Measurements from ENCODE around the gene EMC6.

The EMC6 gene

GRCh38 chr17:3641014-3641413 is 27.6 kb upstream of the EMC6 start:
- no peak overlapping the region for H3K27ac ChIP-seq
- no peak for TF ChIP-seq CTCF (conservative IDR thresholded peaks at IDR 0.05; ENCODE audit: low read depth)
- ChIA-PET POLR2A (ENCODE audit: low non-redundant PET) (no interaction called here), CTCF (interaction anchor here (0.8 kb wide), 1 partner anchor 129 kb away, joined by 3 read pairs; no protein-coding TSS in a partner anchor)
- DNase-seq (ENCODE audit: low spot score): no peak

GRCh38 chr17:3641717-3642486 is 26.7 kb upstream of the EMC6 start:
- CTCF ChIA-PET: interaction anchor here (0.5 kb wide), 1 partner anchor 16 kb away, joined by 4 read pairs; no protein-coding TSS in a partner anchor
- no peak for TF ChIP-seq CTCF (conservative IDR thresholded peaks at IDR 0.05; ENCODE audit: low read depth)
- H3K27ac ChIP-seq: no peak overlapping the region
- POLR2A ChIA-PET (ENCODE audit: low non-redundant PET): no interaction called here
- DNase-seq (ENCODE audit: low spot score): no peak

GRCh38 chr17:3643889-3644349 is 24.7 kb upstream of the EMC6 start:
- TF ChIP-seq CTCF (conservative IDR thresholded peaks at IDR 0.05; ENCODE audit: low read depth): no peak
- ChIA-PET POLR2A (ENCODE audit: low non-redundant PET) (no interaction called here), CTCF (interaction anchor here (0.6 kb wide), 1 partner anchor 102 kb away, joined by 6 read pairs; no protein-coding TSS in a partner anchor)
- H3K27ac ChIP-seq: peak overlapping the region; percentile 9; the same call in 1 of the 2 replicates
- no peak for DNase-seq (ENCODE audit: low spot score)

GRCh38 chr17:3645310-3645709 is 23.3 kb upstream of the EMC6 start:
- DNase-seq (ENCODE audit: low spot score): no peak
- POLR2A ChIA-PET (ENCODE audit: low non-redundant PET): no interaction called here
- TF ChIP-seq CTCF (conservative IDR thresholded peaks at IDR 0.05; ENCODE audit: low read depth): no peak
- CTCF ChIA-PET: no interaction called here
- H3K27ac ChIP-seq: no peak overlapping the region; the same call in 1 of the 2 replicates

- peak overlapping the region; percentile 12; the same call in 1 of the 2 replicates for H3K27ac ChIP-seq
- ChIA-PET CTCF (interaction anchor here (0.6 to 2.2 kb wide), 4 partner anchors 11 to 603 kb away, joined by 3 to 12 read pairs (median 6); partner anchors contain the start of genes CTNS and SHPK), POLR2A (ENCODE audit: low non-redundant PET) (no interaction called here)
- TF ChIP-seq CTCF (conservative IDR thresholded peaks at IDR 0.05; ENCODE audit: low read depth): no peak
- no peak for DNase-seq (ENCODE audit: low spot score)
Observed at GRCh38 chr17:3647251-3647650, 21.4 kb upstream of the EMC6 start.

- H3K27ac ChIP-seq: peak overlapping the region; percentile 12; the same call in 1 of the 2 replicates
- TF ChIP-seq CTCF (conservative IDR thresholded peaks at IDR 0.05; ENCODE audit: low read depth): peak; percentile 53
- CTCF ChIA-PET: interaction anchor here (0.5 to 2.2 kb wide), 9 partner anchors 11 to 799 kb away, joined by 3 to 12 read pairs (median 5); partner anchors contain the start of genes CTNS and SHPK
- POLR2A ChIA-PET (ENCODE audit: low non-redundant PET): interaction anchor here (0.7 kb wide), 1 partner anchor 19 kb away, joined by 3 read pairs; no protein-coding TSS in a partner anchor
- DNase-seq (ENCODE audit: low spot score): no peak
Observed at GRCh38 chr17:3647769-3648555, 20.6 kb upstream of the EMC6 start.

Data from RWPE1 (cell line).